ENCODE results near the gene STEAP1B. TPM values are rescaled to one million over a fixed set of nuclear protein-coding genes. Genes with fewer than 3 reads are reported as not detected.
A peak's percentile ranks its signal among the peaks of the same experiment; 100 is the strongest.

The STEAP1B gene
- total RNA-seq, 4 donors from 2014 or later, result 1.2 to 3.5 TPM; not detected in 2

- no peaks in the 10 kb centered on the region for H3K9me3 ChIP-seq
- peak overlapping the region in 1 of 2 donors; percentile 51 for H3K27ac ChIP-seq
- no peak overlapping the region for H3K4me3 ChIP-seq
- DNase-seq, result no peak
- TF ChIP-seq POLR2A (IDR thresholded peaks at IDR 0.05), result no peak
- no peak for TF ChIP-seq CTCF (IDR thresholded peaks at IDR 0.05)
- intact Hi-C loops (cut with DNase I; ENCODE audit: low total_unique reads), result no loop called here
- H3K4me1 ChIP-seq, result no peaks in the 10 kb centered on the region
- no peaks in the 10 kb centered on the region for H3K36me3 ChIP-seq
- H3K27me3 ChIP-seq, result no peaks in the 10 kb centered on the region
These were observed 54.1 kb downstream of the STEAP1B start for GRCh38 chr7:22445853-22446252.

DNA sequence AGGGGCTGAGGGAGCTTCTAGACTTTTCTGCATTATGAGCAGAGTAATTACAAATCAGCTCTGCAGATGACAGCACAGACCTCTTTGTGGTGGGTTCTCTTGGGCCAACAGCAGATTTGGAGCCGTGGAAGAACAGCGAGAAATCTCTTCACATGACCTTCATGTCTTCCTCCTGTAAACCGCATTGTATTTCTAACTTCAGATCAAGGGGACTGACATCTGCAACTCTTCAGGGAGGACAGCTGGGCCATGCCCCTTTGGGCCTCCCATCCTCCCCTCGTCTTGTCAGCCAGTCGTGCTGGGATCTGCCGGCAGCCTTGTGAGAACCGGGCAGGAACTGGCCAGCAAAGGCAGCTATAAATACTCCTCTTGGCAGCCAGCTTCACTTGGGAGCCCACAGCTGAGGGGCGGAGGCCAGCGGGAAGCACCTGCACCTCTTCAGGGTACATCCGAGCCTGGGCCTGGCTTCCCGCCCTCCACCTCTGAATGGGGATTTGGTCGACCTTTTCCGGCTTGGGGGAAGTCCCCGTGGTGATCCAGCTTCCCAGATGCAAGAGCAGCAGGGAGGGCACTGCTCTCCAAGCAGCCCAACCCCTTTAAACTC is 54.7 kb downstream of the STEAP1B start:
- peak; percentile 36 to 76 for DNase-seq
- H3K4me3 ChIP-seq, result no peak overlapping the region
- peak overlapping the region; percentile 1 to 51 for H3K27ac ChIP-seq

DNA sequence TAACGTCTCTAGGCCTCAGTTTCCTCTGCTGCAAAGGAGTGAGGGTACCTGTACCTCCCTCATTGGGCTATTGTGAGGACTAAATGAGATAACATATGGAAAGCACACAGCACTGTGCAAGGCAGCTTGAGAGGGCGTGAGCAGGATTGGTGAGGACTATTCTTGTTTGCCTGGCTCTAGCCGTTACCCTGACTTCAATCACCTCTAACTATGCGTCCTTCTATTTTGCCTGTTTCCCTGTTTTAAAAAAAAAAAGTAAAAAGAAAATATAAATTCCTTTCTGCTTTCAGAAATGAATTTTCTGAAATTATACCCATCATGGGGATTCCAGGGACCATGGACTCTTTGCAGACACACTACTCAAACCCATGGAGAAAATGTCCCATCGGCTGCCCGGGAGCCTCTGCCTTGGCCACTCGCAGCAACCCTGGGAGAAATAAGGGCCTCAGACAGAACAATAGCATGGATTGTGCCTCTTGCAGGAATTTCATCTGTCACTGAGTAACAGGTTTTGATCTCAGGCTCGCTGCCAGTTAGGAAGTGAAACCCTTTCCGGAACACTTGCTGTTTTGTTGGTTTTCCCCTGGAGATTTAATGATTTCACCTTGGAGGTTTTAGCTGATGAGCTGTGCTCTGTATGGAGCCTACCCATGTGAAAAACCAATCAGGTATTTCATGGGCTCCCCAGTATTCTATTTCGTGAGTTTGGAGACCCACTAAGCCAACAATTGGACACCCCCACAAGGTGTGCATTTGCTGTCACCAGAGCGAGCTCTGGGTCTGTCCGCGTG is 55.6 kb downstream of the STEAP1B start:
- Histone ChIP-seq H3K36me3 (no peaks in the 10 kb centered on the region), H3K27me3 (no peaks in the 10 kb centered on the region), H3K9me3 (no peaks in the 10 kb centered on the region), H3K27ac (peak overlapping the region; percentile 1 to 51), H3K4me1 (no peaks in the 10 kb centered on the region), H3K4me3 (no peak overlapping the region)
- DNase-seq, result peak in 1 of 2 donors; percentile 45
- TF ChIP-seq POLR2A (IDR thresholded peaks at IDR 0.05), result no peak
- TF ChIP-seq CTCF (IDR thresholded peaks at IDR 0.05), result no peak
- intact Hi-C loops (cut with DNase I; ENCODE audit: low total_unique reads), result no loop called here

More for the DNA sequence above, 54.7 kb downstream of the STEAP1B start:
- no peaks in the 10 kb centered on the region for H3K9me3 ChIP-seq
- intact Hi-C loops (cut with DNase I; ENCODE audit: low total_unique reads), result no loop called here
- no peaks in the 10 kb centered on the region for H3K27me3 ChIP-seq
- H3K36me3 ChIP-seq, result no peaks in the 10 kb centered on the region
- TF ChIP-seq POLR2A (IDR thresholded peaks at IDR 0.05), result no peak
- no peak for TF ChIP-seq CTCF (IDR thresholded peaks at IDR 0.05)
- no peaks in the 10 kb centered on the region for H3K4me1 ChIP-seq

DNA sequence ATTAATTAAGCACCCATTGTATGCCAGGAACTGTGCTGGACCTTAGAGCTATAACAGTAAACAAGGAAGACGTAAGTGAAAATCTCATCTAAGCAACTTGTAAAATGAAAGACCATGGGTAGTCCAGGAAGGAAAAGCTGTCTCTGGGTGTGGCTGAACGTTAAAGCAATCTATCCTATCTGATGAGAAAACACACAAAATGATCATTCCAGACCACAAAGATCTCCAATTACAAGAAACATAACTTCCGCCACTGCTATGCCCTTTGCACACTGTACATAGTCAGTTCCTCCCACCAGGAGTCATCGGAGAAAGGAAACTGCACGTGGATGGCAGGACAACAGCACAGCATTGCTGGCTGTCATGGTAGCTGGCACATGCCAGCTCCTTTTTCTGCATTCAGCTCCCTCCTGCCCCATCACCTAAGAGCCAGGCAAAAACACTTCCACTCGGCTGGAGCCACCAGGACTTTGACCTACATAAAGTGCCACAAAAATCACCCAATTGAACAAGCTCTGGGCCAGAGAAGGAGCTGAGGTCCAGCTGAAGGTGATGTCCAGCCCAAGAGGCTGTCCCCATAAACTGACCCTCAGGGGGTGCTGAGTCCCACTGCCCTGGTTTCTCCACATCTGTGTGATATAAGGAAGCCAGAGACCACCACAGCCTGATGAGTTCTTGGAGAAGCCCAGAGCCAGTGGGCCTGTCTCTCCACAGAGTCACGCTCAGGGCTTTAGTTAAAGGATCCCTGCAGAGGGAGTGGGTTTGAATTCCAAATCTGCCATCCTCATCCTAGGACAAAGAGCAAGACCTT is 56.4 kb downstream of the STEAP1B start:
- TF ChIP-seq CTCF (IDR thresholded peaks at IDR 0.05), result no peak
- no peak for TF ChIP-seq POLR2A (IDR thresholded peaks at IDR 0.05)
- Histone ChIP-seq H3K4me3 (no peak overlapping the region), H3K27me3 (no peaks in the 10 kb centered on the region), H3K9me3 (no peaks in the 10 kb centered on the region), H3K4me1 (no peaks in the 10 kb centered on the region), H3K36me3 (no peaks in the 10 kb centered on the region), H3K27ac (no peak overlapping the region)
- intact Hi-C loops (cut with DNase I; ENCODE audit: low total_unique reads), result no loop called here
- no peak for DNase-seq
